HCT116 (cell line): ENCODE results near the gene GFM1. TPM values are rescaled to one million over a fixed set of nuclear protein-coding genes. Genes with fewer than 3 reads are reported as not detected.

Experiments
- ATAC-seq: fragments of 200-7000 bp; cut with Tn5 transposase; 2 replicates; pipeline ENCODE4 v1.9.1; 2020; ENCODE audit warnings: mild to moderate bottlenecking, moderate library complexity
- BruUV-seq: library from RNA; stranded (reverse); fragments of 400-500 nt; replicated peaks from 2 replicates; lab custom pipeline; 2021; lab: Mats Ljungman, UMichigan
- CTCF ChIA-PET: fragments of 300-600 bp; sonication (Branson Sonifier 250); formaldehyde crosslinking; loops from one replicate; lab custom pipeline; 2021; ENCODE audit warnings: antibody characterized with exemption; lab: Charles Lee
- POLR2A ChIA-PET: fragments of 300-600, 350-600 bp; sonication (Branson Sonifier 250); formaldehyde crosslinking; loops from one replicate; lab custom pipeline; 2021; ENCODE audit warnings: antibody characterized with exemption; lab: Charles Lee
- RAD21 ChIA-PET, 2 experiments: fragments of 300-600 bp; sonication (Branson Sonifier 250); formaldehyde crosslinking; loops; one replicate each; lab custom pipeline; 2023; ENCODE audit warnings: low total read pairs in 2 of 2; ENCODE audit not compliant: uncharacterized antibody in 2 of 2, unreplicated experiment in 2 of 2, low non-redundant PET in 1 of 2; lab: Charles Lee
- DNase-seq: peaks from one replicate; pipeline ENCODE4 v3.0.0-alpha.2; 2010; ENCODE audit warnings: low read depth, low spot score
- H2AFZ ChIP-seq: fragments of 200-600 bp; shearing (Covaris generic), sonication (generic); 2 replicates; pipeline ENCODE4 v1.6.1; 2017; ENCODE audit warnings: low read depth, mixed run types, mixed read lengths, antibody characterized with exemption, low read length; ENCODE audit not compliant: poor library complexity, severe bottlenecking
- H3K27ac ChIP-seq: 2 replicates; pipeline ENCODE4 v1.5.1; 2012; ENCODE audit warnings: low read depth, low read length
- H3K27me3 ChIP-seq: fragments of 200-600 bp; sonication (generic); 2 replicates; pipeline ENCODE4 v1.6.1; 2016; ENCODE audit warnings: mixed run types, low read length, mixed read lengths; ENCODE audit not compliant: insufficient read depth
- H3K36me3 ChIP-seq, 2 experiments: fragments of 200-500 bp in 1 of 2; fragments of 200-600 bp in 1 of 2; sonication (Bioruptor generic) in 1 of 2; sonication (generic) in 1 of 2; 2 replicates each; pipeline versions ENCODE4 v1.5.1 to v1.6.1; 2014 to 2016; ENCODE audit warnings: low read length in 2 of 2, inconsistent platforms in 1 of 2, mixed read lengths in 1 of 2, mixed run types in 1 of 2; ENCODE audit not compliant: insufficient read depth in 2 of 2, control insufficient read depth in 1 of 2
- H3K4me1 ChIP-seq, 2 experiments: fragments of 200-600 bp in 1 of 2; sonication (generic) in 1 of 2; 2 replicates each; pipeline versions ENCODE4 v1.5.1 to v1.6.1; 2012 to 2017; ENCODE audit warnings: low read length in 2 of 2, inconsistent platforms in 1 of 2, mild to moderate bottlenecking in 1 of 2, mixed read lengths in 1 of 2, mixed run types in 1 of 2, moderate library complexity in 1 of 2; ENCODE audit not compliant: insufficient read depth in 2 of 2, control insufficient read depth in 1 of 2
- H3K4me2 ChIP-seq: fragments of 200-600 bp; sonication (generic); 2 replicates; pipeline ENCODE4 v1.6.1; 2017; ENCODE audit warnings: mixed run types, low read length, mixed read lengths
- H3K4me3 ChIP-seq, 2 experiments: fragments of 200-600 bp in 1 of 2; sonication (generic) in 1 of 2; replicated peaks in 1 of 2; 2 replicates each; pipeline ENCODE4 v1.5.1; 2011 to 2016; ENCODE audit warnings: low read length in 2 of 2, control low read depth in 1 of 2, low read depth in 1 of 2, mild to moderate bottlenecking in 1 of 2, mixed read lengths in 1 of 2, mixed run types in 1 of 2
- H3K79me2 ChIP-seq: fragments of 200-600 bp; sonication (generic); 2 replicates; pipeline ENCODE4 v1.6.1; 2017; ENCODE audit warnings: mild to moderate bottlenecking, mixed run types, low read length, moderate library complexity, mixed read lengths; ENCODE audit not compliant: insufficient read depth
- H3K9ac ChIP-seq: fragments of 200-600 bp; sonication (generic); 2 replicates; pipeline ENCODE4 v1.6.1; 2016; ENCODE audit warnings: low read length, mixed read lengths
- H3K9me2 ChIP-seq: fragments of 200-600 bp; sonication (generic), shearing (Covaris generic); 2 replicates; pipeline ENCODE4 v1.6.1; 2017; ENCODE audit warnings: mixed run types, mild to moderate bottlenecking, moderate library complexity; ENCODE audit not compliant: insufficient read depth
- H3K9me3 ChIP-seq, 2 experiments: fragments of 200-500 bp in 1 of 2; fragments of 200-600 bp in 1 of 2; sonication (Bioruptor generic) in 1 of 2; sonication (generic) in 1 of 2; 2 replicates each; pipeline ENCODE4 v1.6.1; 2014 to 2017; ENCODE audit warnings: low read length in 2 of 2, mixed read lengths in 2 of 2, inconsistent platforms in 1 of 2, low read depth in 1 of 2, mild to moderate bottlenecking in 1 of 2, mixed run types in 1 of 2, moderate library complexity in 1 of 2; ENCODE audit not compliant: control insufficient read depth in 1 of 2, insufficient read depth in 1 of 2
- H4K20me1 ChIP-seq: fragments of 200-600 bp; sonication (generic), shearing (Covaris generic); 2 replicates; pipeline ENCODE4 v1.6.1; 2017; ENCODE audit warnings: mixed run types, mild to moderate bottlenecking, moderate library complexity; ENCODE audit not compliant: insufficient read depth
- CBX3 ChIP-seq: IDR thresholded peaks from 2 replicates; pipeline ENCODE4 v1.6.1; 2012; ENCODE audit warnings: low read depth
- CEBPB ChIP-seq: IDR thresholded peaks from 2 replicates; pipeline ENCODE4 v1.6.1; 2012; ENCODE audit warnings: low read depth
- EGR1 ChIP-seq: IDR thresholded peaks from 2 replicates; pipeline ENCODE4 v1.6.1; 2012; ENCODE audit warnings: low read depth
- ELF1 ChIP-seq: IDR thresholded peaks from 2 replicates; pipeline ENCODE4 v1.6.1; 2012; ENCODE audit warnings: low read depth, borderline replicate concordance
- EZH2 ChIP-seq: fragments of 200-600 bp; sonication (generic); IDR thresholded peaks from 2 replicates; pipeline ENCODE4 v1.6.1; 2017; ENCODE audit warnings: antibody characterized with exemption, mixed run types
- EZH2phosphoT487 ChIP-seq: fragments of 200-600 bp; IDR thresholded peaks from 2 replicates; pipeline ENCODE4 v1.6.1; 2018; ENCODE audit warnings: antibody characterized with exemption, borderline replicate concordance
- FOSL1 ChIP-seq: IDR thresholded peaks from 2 replicates; pipeline ENCODE4 v1.6.1; 2012; ENCODE audit warnings: low read depth
- JUND ChIP-seq: IDR thresholded peaks from 2 replicates; pipeline ENCODE4 v1.6.1; 2012
- POLR2A ChIP-seq: IDR thresholded peaks from 2 replicates; pipeline ENCODE4 v1.7.0; 2011; ENCODE audit warnings: borderline replicate concordance; ENCODE audit not compliant: insufficient read depth, insufficient read length; ENCODE audit errors: extremely low read depth
- RAD21 ChIP-seq: IDR thresholded peaks from 2 replicates; pipeline ENCODE4 v1.6.1; 2012; ENCODE audit warnings: low read depth, mild to moderate bottlenecking
- REST ChIP-seq: IDR thresholded peaks from 2 replicates; pipeline ENCODE4 v1.6.1; 2012; ENCODE audit warnings: low read depth
- SIN3A ChIP-seq: IDR thresholded peaks from 2 replicates; pipeline ENCODE4 v1.6.1; 2012; ENCODE audit warnings: low read depth
- SP1 ChIP-seq: IDR thresholded peaks from 2 replicates; pipeline ENCODE4 v1.6.1; 2012; ENCODE audit warnings: low read depth
- TCF7L2 ChIP-seq: IDR thresholded peaks from 2 replicates; pipeline ENCODE4 v1.7.0; 2011; ENCODE audit warnings: borderline replicate concordance, inconsistent platforms; ENCODE audit not compliant: insufficient read depth, insufficient read length; ENCODE audit errors: extremely low read depth
- ZBTB33 ChIP-seq: IDR thresholded peaks from 2 replicates; pipeline ENCODE4 v1.6.1; 2011; ENCODE audit warnings: mild to moderate bottlenecking, low read length, moderate library complexity; ENCODE audit not compliant: insufficient replicate concordance; ENCODE audit errors: extremely low read depth
- ZFX ChIP-seq: fragments of 450-650 bp; IDR thresholded peaks from 2 replicates; pipeline ENCODE4 v1.6.1; 2017
- ZNF274 ChIP-seq: fragments of 200-500 bp; sonication (Bioruptor generic); IDR thresholded peaks from 2 replicates; pipeline ENCODE4 v1.6.1; 2014; ENCODE audit warnings: mild to moderate bottlenecking, low read depth, low read length, inconsistent platforms
- intact Hi-C: fragments of 100-400 bp; cut with micrococcal nuclease; formaldehyde crosslinking; loops from 2 replicates; pipeline ENCODE4 v1.10.0; 2022
- total RNA-seq: library from RNA; stranded (reverse); gene quantifications from one replicate; pipeline ENCODE4 v1.2.1, GENCODE V29; 2021; ENCODE audit not compliant: unreplicated experiment
- TF ChIP-seq, protein P1 (sequence below): IDR thresholded peaks from 2 replicates; pipeline ENCODE4 v1.6.1; 2012
- TF ChIP-seq, protein P2 (sequence below), 3 experiments: fragments of 200-600 bp in 1 of 3; sonication (generic) in 1 of 3; IDR thresholded peaks in 2 of 3; conservative IDR thresholded peaks in 1 of 3; 2 replicates each; pipeline ENCODE4 v1.5.1; 2012 to 2017; ENCODE audit warnings: low read depth in 2 of 3, low read length in 2 of 3, antibody characterized with exemption in 1 of 3, borderline replicate concordance in 1 of 3, control low read depth in 1 of 3, mild to moderate bottlenecking in 1 of 3, mixed read lengths in 1 of 3, mixed run types in 1 of 3, moderate library complexity in 1 of 3; ENCODE audit not compliant: insufficient read depth in 1 of 3
- TF ChIP-seq, protein P3 (sequence below): IDR thresholded peaks from 2 replicates; pipeline ENCODE4 v1.6.1; 2012

The GFM1 gene
- total RNA-seq, 1 experiment from 2014 or later, result 38.7 TPM

GRCh38 chr3:158725348-158726011 lies 81.2 kb downstream of the GFM1 start:
- peak; percentile 39; the same call in 1 of the 2 replicates for ATAC-seq
- H3K4me1 ChIP-seq, result peaks cover 15 to 27% of the 10 kb centered on the region in 2 experiments
- intact Hi-C loops, result loop anchor here (5.0 kb wide), 1 partner anchor 537 kb away; no protein-coding TSS in a partner anchor
- TF ChIP-seq, protein P1, sequence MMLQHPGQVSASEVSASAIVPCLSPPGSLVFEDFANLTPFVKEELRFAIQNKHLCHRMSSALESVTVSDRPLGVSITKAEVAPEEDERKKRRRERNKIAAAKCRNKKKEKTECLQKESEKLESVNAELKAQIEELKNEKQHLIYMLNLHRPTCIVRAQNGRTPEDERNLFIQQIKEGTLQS, result no peak
- TF ChIP-seq POLR2A, result no peak
- no peak for TF ChIP-seq ZFX
- TF ChIP-seq, protein P2, sequence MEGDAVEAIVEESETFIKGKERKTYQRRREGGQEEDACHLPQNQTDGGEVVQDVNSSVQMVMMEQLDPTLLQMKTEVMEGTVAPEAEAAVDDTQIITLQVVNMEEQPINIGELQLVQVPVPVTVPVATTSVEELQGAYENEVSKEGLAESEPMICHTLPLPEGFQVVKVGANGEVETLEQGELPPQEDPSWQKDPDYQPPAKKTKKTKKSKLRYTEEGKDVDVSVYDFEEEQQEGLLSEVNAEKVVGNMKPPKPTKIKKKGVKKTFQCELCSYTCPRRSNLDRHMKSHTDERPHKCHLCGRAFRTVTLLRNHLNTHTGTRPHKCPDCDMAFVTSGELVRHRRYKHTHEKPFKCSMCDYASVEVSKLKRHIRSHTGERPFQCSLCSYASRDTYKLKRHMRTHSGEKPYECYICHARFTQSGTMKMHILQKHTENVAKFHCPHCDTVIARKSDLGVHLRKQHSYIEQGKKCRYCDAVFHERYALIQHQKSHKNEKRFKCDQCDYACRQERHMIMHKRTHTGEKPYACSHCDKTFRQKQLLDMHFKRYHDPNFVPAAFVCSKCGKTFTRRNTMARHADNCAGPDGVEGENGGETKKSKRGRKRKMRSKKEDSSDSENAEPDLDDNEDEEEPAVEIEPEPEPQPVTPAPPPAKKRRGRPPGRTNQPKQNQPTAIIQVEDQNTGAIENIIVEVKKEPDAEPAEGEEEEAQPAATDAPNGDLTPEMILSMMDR (IDR thresholded peaks at IDR 0.05 in 2 of 3, conservative IDR thresholded peaks at IDR 0.05 in 1 of 3; ENCODE audit: borderline replicate concordance in 1 of 3, insufficient read depth in 1 of 3, low read depth in 2 of 3, low read length in 2 of 3), result no peak
- TF ChIP-seq SIN3A, result no peak
- TF ChIP-seq ZNF274, result no peak
- no peak for TF ChIP-seq EZH2
- TF ChIP-seq, protein P3, sequence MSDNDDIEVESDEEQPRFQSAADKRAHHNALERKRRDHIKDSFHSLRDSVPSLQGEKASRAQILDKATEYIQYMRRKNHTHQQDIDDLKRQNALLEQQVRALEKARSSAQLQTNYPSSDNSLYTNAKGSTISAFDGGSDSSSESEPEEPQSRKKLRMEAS, result no peak
- TF ChIP-seq SP1, result peak; percentile 42; the same call in 1 of the 2 replicates
- TF ChIP-seq ZBTB33, result no peak
- no peak for TF ChIP-seq RAD21
- TF ChIP-seq EZH2phosphoT487, result no peak
- 0 out of 2 replicates have a peak, but pooled peaks have one; percentile 32 for TF ChIP-seq JUND
- 0 out of 2 replicates have a peak, but pooled peaks have one; percentile 36 for TF ChIP-seq FOSL1
- no peak for TF ChIP-seq CBX3
- TF ChIP-seq ELF1, result no peak
- TF ChIP-seq REST, result no peak
- no peak for TF ChIP-seq TCF7L2
- no peak for TF ChIP-seq CEBPB
- TF ChIP-seq EGR1, result no peak

More at GRCh38 chr3:158725348-158726011, 81.2 kb downstream of the GFM1 start:
- H3K4me2 ChIP-seq, result peak overlapping the region; percentile 21; the same call in 1 of the 2 replicates
- H4K20me1 ChIP-seq, result no peaks in the 10 kb centered on the region; the same call in 1 of the 2 replicates
- H3K9ac ChIP-seq, result no peak overlapping the region
- ChIA-PET CTCF (interaction anchor here (2.1 to 2.9 kb wide), 3 partner anchors 8 to 535 kb away, joined by 7 to 23 read pairs (median 10); no protein-coding TSS in a partner anchor), RAD21 (no interaction called here), POLR2A (no interaction called here)
- H3K27ac ChIP-seq, result no peak overlapping the region
- H3K27me3 ChIP-seq, result no peaks in the 10 kb centered on the region
- BruUV-seq, result no TSS peak
- no peaks in the 10 kb centered on the region for H3K9me2 ChIP-seq
- DNase-seq, result no peak
- H3K79me2 ChIP-seq, result no peaks in the 10 kb centered on the region
- no peak overlapping the region for H3K4me3 ChIP-seq
- H2AFZ ChIP-seq, result no peak overlapping the region
- no peaks in the 10 kb centered on the region for H3K9me3 ChIP-seq
- H3K36me3 ChIP-seq, result peaks cover 0 to 6% of the 10 kb centered on the region in 2 experiments; a peak in 1 of 4 replicates
